RWPE1 (cell line): ENCODE results near the gene SYCP2L.

ENCODE experiments used
- CTCF ChIA-PET: fragments of 350-600 bp; sonication (Branson Sonifier 250); formaldehyde crosslinking; extraction: SDS; loops from one replicate; lab custom pipeline; 2021; lab: Yijun Ruan, JAX
- POLR2A ChIA-PET: fragments of 400-600 bp; formaldehyde crosslinking; extraction: SDS; loops from one replicate; lab custom pipeline; 2020; ENCODE audit warnings: antibody characterized with exemption; ENCODE audit not compliant: low non-redundant PET; lab: Yijun Ruan, JAX
- DNase-seq: peaks from one replicate; pipeline ENCODE4 v3.0.0; 2012; ENCODE audit warnings: low spot score
- H3K27ac ChIP-seq: fragments of 450-650 bp; 2 replicates; pipeline ENCODE4 v1.5.1; 2017
- TF ChIP-seq, protein P1 (sequence below): fragments of 450-650 bp; conservative IDR thresholded peaks from 2 replicates; pipeline ENCODE4 v1.5.1; 2017; ENCODE audit warnings: low read depth, mild to moderate bottlenecking

The SYCP2L gene

DNA sequence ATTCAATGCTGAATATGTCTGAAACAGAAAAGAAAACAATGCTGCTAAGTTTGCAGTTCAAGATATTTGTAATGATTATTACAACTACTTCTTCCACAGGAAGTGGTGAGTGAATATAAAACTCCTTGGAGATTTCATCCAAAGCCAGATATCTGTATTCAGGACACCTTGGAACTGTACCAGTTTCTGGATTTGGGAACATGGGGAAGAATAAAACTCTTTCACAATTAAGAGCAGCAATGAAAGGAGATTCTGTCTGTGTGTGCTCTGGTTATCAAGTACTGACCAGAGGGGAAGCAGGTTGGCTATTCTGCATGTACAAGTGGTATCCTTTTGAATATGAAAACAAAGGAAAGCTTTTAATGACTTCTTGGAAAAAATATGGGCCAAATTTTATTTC, 136.2 kb downstream of the SYCP2L start:
- TF ChIP-seq, protein P1, sequence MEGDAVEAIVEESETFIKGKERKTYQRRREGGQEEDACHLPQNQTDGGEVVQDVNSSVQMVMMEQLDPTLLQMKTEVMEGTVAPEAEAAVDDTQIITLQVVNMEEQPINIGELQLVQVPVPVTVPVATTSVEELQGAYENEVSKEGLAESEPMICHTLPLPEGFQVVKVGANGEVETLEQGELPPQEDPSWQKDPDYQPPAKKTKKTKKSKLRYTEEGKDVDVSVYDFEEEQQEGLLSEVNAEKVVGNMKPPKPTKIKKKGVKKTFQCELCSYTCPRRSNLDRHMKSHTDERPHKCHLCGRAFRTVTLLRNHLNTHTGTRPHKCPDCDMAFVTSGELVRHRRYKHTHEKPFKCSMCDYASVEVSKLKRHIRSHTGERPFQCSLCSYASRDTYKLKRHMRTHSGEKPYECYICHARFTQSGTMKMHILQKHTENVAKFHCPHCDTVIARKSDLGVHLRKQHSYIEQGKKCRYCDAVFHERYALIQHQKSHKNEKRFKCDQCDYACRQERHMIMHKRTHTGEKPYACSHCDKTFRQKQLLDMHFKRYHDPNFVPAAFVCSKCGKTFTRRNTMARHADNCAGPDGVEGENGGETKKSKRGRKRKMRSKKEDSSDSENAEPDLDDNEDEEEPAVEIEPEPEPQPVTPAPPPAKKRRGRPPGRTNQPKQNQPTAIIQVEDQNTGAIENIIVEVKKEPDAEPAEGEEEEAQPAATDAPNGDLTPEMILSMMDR, result no peak
- DNase-seq, result no peak
- no peak overlapping the region for H3K27ac ChIP-seq
- ChIA-PET CTCF (interaction anchor here (0.6 kb wide), 2 partner anchors 13 to 494 kb away, joined by 3 read pairs; no protein-coding TSS in a partner anchor), POLR2A (no interaction called here)
